HepG2 (cell line): ENCODE data around the gene CENPB. TPM values are rescaled to one million over a fixed set of nuclear protein-coding genes. Genes with fewer than 3 reads are reported as not detected.
A peak's percentile ranks its signal among the peaks of the same experiment; 100 is the strongest.

ENCODE experiments used
- ATAC-seq: fragments of 200-7000 bp; cut with Tn5 transposase; 3 replicates; pipeline ENCODE4 v1.9.1; 2020; ENCODE audit warnings: mild to moderate bottlenecking, moderate library complexity
- BruUV-seq: library from RNA; stranded (reverse); fragments of 400-500 nt; replicated peaks from 2 replicates; lab custom pipeline; 2021; lab: Mats Ljungman, UMichigan
- CTCF ChIA-PET: fragments of 300-600 bp; formaldehyde crosslinking; extraction: SDS; loops from one replicate; lab custom pipeline; 2021; ENCODE audit warnings: low total read pairs, inconsistent platforms, low intra/inter-chr PET ratio; lab: Yijun Ruan, JAX
- POLR2A ChIA-PET: fragments of 350-600 bp; sonication (Branson Sonifier 250); formaldehyde crosslinking; loops from one replicate; lab custom pipeline; 2020; ENCODE audit warnings: antibody characterized with exemption, inconsistent platforms; lab: Yijun Ruan, JAX
- DNase-seq: peaks from one replicate; pipeline ENCODE4 v3.0.0-alpha.2; 2015; ENCODE audit warnings: low spot score
- FAIRE-seq: peaks from 3 replicates; lab custom pipeline; 2011; peaks lifted over from hg19 to GRCh38; lab: Jason Lieb, UNC
- H2AFZ ChIP-seq: one replicate; pipeline ENCODE4 v1.6.1; 2011; ENCODE audit warnings: low read length, inconsistent platforms
- H3K27ac ChIP-seq: fragments of 300-600 bp; 3 replicates; pipeline ENCODE4 v1.8.0; 2011; ENCODE audit warnings: mixed run types, mild to moderate bottlenecking, mixed read lengths, low read length, inconsistent platforms; ENCODE audit not compliant: insufficient read depth; ENCODE audit errors: extremely low read length
- H3K27me3 ChIP-seq, 2 experiments: fragments of 200-600 bp in 1 of 2; 2 replicates in 1 of 2; 3 replicates in 1 of 2; pipeline versions ENCODE4 v1.6.0 to v1.8.0; 2011; ENCODE audit warnings: low read length in 2 of 2, mild to moderate bottlenecking in 2 of 2, moderate library complexity in 2 of 2, inconsistent platforms in 1 of 2; ENCODE audit not compliant: insufficient read depth in 2 of 2, control insufficient read depth in 1 of 2
- H3K36me3 ChIP-seq, 2 experiments: fragments of 200-600 bp in 1 of 2; replicated peaks in 1 of 2; 2 replicates in 1 of 2; 3 replicates in 1 of 2; pipeline versions ENCODE4 v1.5.1 to v1.8.0; 2011; ENCODE audit warnings: low read length in 2 of 2, inconsistent platforms in 1 of 2; ENCODE audit not compliant: insufficient read depth in 2 of 2, control insufficient read depth in 1 of 2
- H3K4me1 ChIP-seq: 2 replicates; pipeline ENCODE4 v1.5.1; 2012; ENCODE audit warnings: low read length, inconsistent platforms; ENCODE audit not compliant: insufficient read depth
- H3K4me2 ChIP-seq: 2 replicates; pipeline ENCODE4 v1.6.0; 2011; ENCODE audit warnings: low read depth, low read length, inconsistent platforms
- H3K4me3 ChIP-seq, 3 experiments: fragments of 200-600 bp in 1 of 3; sonication (generic), shearing (Covaris generic) in 1 of 3; replicated peaks in 1 of 3; 2 replicates each; pipeline ENCODE4 v1.5.1; 2011 to 2016; ENCODE audit warnings: low read length in 3 of 3, inconsistent platforms in 2 of 3, low read depth in 2 of 3, mild to moderate bottlenecking in 2 of 3, control low read depth in 1 of 3, mixed read lengths in 1 of 3; ENCODE audit not compliant: insufficient read depth in 1 of 3
- H3K79me2 ChIP-seq: one replicate; pipeline ENCODE4 v1.6.1; 2011; ENCODE audit warnings: low read length, inconsistent platforms; ENCODE audit not compliant: insufficient read depth
- H3K9ac ChIP-seq: 2 replicates; pipeline ENCODE4 v1.6.0; 2011; ENCODE audit warnings: mild to moderate bottlenecking, low read depth, low read length, inconsistent platforms; ENCODE audit not compliant: insufficient read depth
- H3K9me3 ChIP-seq: 2 replicates; pipeline ENCODE4 v1.5.1; 2012; ENCODE audit warnings: mild to moderate bottlenecking, low read length
- H4K20me1 ChIP-seq: 2 replicates; pipeline ENCODE4 v1.6.0; 2011; ENCODE audit warnings: inconsistent platforms, mild to moderate bottlenecking, low read length, moderate library complexity; ENCODE audit not compliant: insufficient read depth
- CEBPG ChIP-seq: IDR thresholded peaks from 2 replicates; pipeline ENCODE4 v1.6.1; 2016
- CREB1 ChIP-seq, 2 experiments: fragments of 450-650 bp in 1 of 2; IDR thresholded peaks; 2 replicates each; pipeline ENCODE4 v1.6.1; 2016 to 2017; ENCODE audit warnings: control low read depth in 1 of 2, mild to moderate bottlenecking in 1 of 2, missing compliant biosample characterization in 1 of 2, missing genetic modification characterization in 1 of 2
- FOSL2 ChIP-seq: sonication (generic); formaldehyde crosslinking; IDR thresholded peaks from 2 replicates; pipeline ENCODE4 v1.4.0; 2020; ENCODE audit warnings: missing genetic modification reagents
- HES4 ChIP-seq: sonication (generic); formaldehyde crosslinking; IDR thresholded peaks from 2 replicates; pipeline ENCODE4 v1.9.0; 2021; ENCODE audit warnings: mild to moderate bottlenecking, missing genetic modification reagents, borderline replicate concordance
- ISL2 ChIP-seq: sonication (generic); formaldehyde crosslinking; IDR thresholded peaks from 2 replicates; pipeline ENCODE4 v1.5.0; 2020; ENCODE audit warnings: missing genetic modification reagents
- MEF2D ChIP-seq: sonication (generic); formaldehyde crosslinking; IDR thresholded peaks from 2 replicates; pipeline ENCODE4 v1.5.1; 2020; ENCODE audit warnings: mild to moderate bottlenecking, missing genetic modification reagents
- MIER2 ChIP-seq: IDR thresholded peaks from 2 replicates; pipeline ENCODE4 v1.6.1; 2016; ENCODE audit warnings: missing biosample characterization, missing genetic modification reagents
- PHF8 ChIP-seq: sonication (generic); formaldehyde crosslinking; IDR thresholded peaks from 2 replicates; pipeline ENCODE4 v1.5.0; 2020; ENCODE audit warnings: missing genetic modification reagents
- RELA ChIP-seq: sonication (generic); formaldehyde crosslinking; IDR thresholded peaks from 2 replicates; pipeline ENCODE4 v1.4.0; 2020; ENCODE audit warnings: missing genetic modification reagents
- ZNF383 ChIP-seq: sonication (generic); formaldehyde crosslinking; IDR thresholded peaks from 2 replicates; pipeline ENCODE4 v1.4.0; 2020; ENCODE audit warnings: missing genetic modification reagents, mild to moderate bottlenecking, borderline replicate concordance
- ZNF432 ChIP-seq: sonication (generic); formaldehyde crosslinking; IDR thresholded peaks from 2 replicates; pipeline ENCODE4 v1.5.0; 2020; ENCODE audit warnings: missing genetic modification reagents, mild to moderate bottlenecking, borderline replicate concordance
- ZNF510 ChIP-seq: sonication (generic); formaldehyde crosslinking; IDR thresholded peaks from 2 replicates; pipeline ENCODE4 v1.4.0; 2020; ENCODE audit warnings: low read depth, mild to moderate bottlenecking, missing genetic modification reagents
- WGBS: methylation state at CpG from one replicate; pipeline ENCODE4 v1.1.6; 2017; ENCODE audit warnings: low lambda C conversion rate; 5-methylcytosine and 5-hydroxymethylcytosine counted together
- in situ Hi-C: cut with HindIII; loops from 2 replicates; pipeline ENCODE4 v1.10.0; 2017; ENCODE audit warnings: low pct_unique_long_range_greater_than_20kb; ENCODE audit not compliant: extremely low pct_ligation_motif_present
- intact Hi-C: fragments of 100-400 bp; cut with micrococcal nuclease; formaldehyde crosslinking; loops from one replicate; pipeline ENCODE4 v1.10.0; 2022; ENCODE audit not compliant: unreplicated experiment
- polyA plus RNA-seq, 8 experiments: library from polyadenylated mRNA; depleted of rRNA in 3 of 8; stranded (reverse) in 7 of 8; unstranded in 1 of 8; fragments of >200 nt; fragmentation: Illumina TruSeq in 4 of 8; extraction: Trizol in 4 of 8; gene quantifications; 2 replicates each; pipeline versions ENCODE4 v1.2.1 to v1.2.3, GENCODE V29; 2011 to 2016; ENCODE audit warnings: low read depth in 4 of 8, missing spikeins in 1 of 8, mixed read lengths in 1 of 8; ENCODE audit not compliant: insufficient read depth in 1 of 8
- total RNA-seq, 5 experiments: library from RNA; depleted of rRNA; stranded (reverse); fragments of >200 nt; fragmentation: Illumina TruSeq; extraction: Trizol; gene quantifications; 2 replicates each; pipeline ENCODE4 v1.2.3, GENCODE V29; 2016; ENCODE audit warnings: low read depth in 1 of 5
- TF ChIP-seq, protein P1 (sequence below): sonication (generic); formaldehyde crosslinking; IDR thresholded peaks from 2 replicates; pipeline ENCODE4 v1.9.0; 2021; ENCODE audit warnings: missing genetic modification reagents, mild to moderate bottlenecking, borderline replicate concordance
- TF ChIP-seq, protein P2 (sequence below), 2 experiments: fragments of 450-650 bp in 1 of 2; sonication (generic) in 1 of 2; formaldehyde crosslinking in 1 of 2; IDR thresholded peaks; 2 replicates each; pipeline versions ENCODE4 v1.6.1 to v1.8.0; 2016 to 2022; ENCODE audit warnings: antibody characterized with exemption in 1 of 2, mild to moderate bottlenecking in 1 of 2, missing genetic modification reagents in 1 of 2

CENPB gene
- total and polyA plus RNA-seq, 2 of the 13 experiments (the other 11 are each of a cell fraction or from before 2014, with no cell fraction given): 10.4 to 54.5 TPM

DNA sequence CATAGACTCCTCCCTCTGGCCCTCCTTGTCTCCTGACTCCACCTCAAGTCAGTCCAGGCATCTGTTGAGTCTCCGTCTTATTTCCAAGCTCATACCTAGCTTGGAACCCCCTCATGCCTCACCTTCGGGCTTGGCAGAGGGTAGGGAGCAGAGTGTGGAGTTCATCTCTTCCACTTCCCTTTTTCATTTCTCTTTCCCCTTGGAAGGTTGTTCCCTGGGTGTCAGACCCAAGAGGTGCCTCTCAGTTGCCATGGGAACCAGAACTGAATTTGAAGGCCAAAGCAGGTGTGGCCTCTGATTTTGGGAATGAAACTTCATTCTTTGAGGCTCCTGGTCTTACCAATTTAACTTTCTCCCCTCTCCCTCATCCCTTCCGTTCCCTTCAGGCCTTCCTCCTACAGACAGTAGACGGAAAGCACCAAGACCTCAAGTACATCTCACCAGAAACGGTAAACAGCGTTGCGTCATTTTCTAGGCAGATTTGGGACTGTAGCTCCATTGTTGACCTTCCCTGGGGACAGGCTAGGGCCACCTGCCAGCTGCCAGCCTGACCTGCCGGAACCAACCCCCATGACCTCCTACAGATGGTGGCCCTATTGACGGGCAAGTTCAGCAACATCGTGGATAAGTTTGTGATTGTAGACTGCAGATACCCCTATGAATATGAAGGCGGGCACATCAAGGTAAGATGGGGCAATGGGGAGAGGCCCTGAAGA is 16.1 kb upstream of the CENPB start:
- ChIA-PET POLR2A (interaction anchor here (1.1 to 1.5 kb wide), 2 partner anchors 15 to 18 kb away, joined by 4 to 6 read pairs; partner anchors contain the start of gene AP5S1), CTCF (no interaction called here)
- ATAC-seq (no peak), DNase-seq (no peak), FAIRE-seq (no peak)
- no peak overlapping the region for H3K4me3 ChIP-seq
- peaks cover 41% of the 10 kb centered on the region for H3K4me1 ChIP-seq
- H3K9me3 ChIP-seq: no peaks in the 10 kb centered on the region
- no peaks in the 10 kb centered on the region for H4K20me1 ChIP-seq
- no peak overlapping the region for H3K27ac ChIP-seq
- H3K79me2 ChIP-seq: peaks cover 8% of the 10 kb centered on the region
- H3K9ac ChIP-seq: no peak overlapping the region
- H3K27me3 ChIP-seq: no peaks in the 10 kb centered on the region
- no TSS peak for BruUV-seq
- in situ Hi-C loops: no loop called here
- H3K36me3 ChIP-seq: peaks cover 27 to 48% of the 10 kb centered on the region in 2 experiments
- H3K4me2 ChIP-seq: no peak overlapping the region
- intact Hi-C loops: no loop called here
- H2AFZ ChIP-seq: no peak overlapping the region
- 88% methylated on average over 11 of the region's 11 CpGs for WGBS
- TF ChIP-seq, protein P1, sequence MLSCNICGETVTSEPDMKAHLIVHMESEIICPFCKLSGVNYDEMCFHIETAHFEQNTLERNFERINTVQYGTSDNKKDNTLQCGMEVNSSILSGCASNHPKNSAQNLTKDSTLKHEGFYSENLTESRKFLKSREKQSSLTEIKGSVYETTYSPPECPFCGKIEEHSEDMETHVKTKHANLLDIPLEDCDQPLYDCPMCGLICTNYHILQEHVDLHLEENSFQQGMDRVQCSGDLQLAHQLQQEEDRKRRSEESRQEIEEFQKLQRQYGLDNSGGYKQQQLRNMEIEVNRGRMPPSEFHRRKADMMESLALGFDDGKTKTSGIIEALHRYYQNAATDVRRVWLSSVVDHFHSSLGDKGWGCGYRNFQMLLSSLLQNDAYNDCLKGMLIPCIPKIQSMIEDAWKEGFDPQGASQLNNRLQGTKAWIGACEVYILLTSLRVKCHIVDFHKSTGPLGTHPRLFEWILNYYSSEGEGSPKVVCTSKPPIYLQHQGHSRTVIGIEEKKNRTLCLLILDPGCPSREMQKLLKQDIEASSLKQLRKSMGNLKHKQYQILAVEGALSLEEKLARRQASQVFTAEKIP: no peak
- no peak for TF ChIP-seq MIER2 (CRISPR knock-in tag)
- no peak for TF ChIP-seq FOSL2 (CRISPR knock-in tag)
- TF ChIP-seq ZNF432 (CRISPR knock-in tag): no peak
- TF ChIP-seq RELA: no peak
- no peak for TF ChIP-seq ZNF383 (CRISPR knock-in tag)
- TF ChIP-seq HES4 (CRISPR knock-in tag): 0 out of 2 replicates have a peak, but pooled peaks have one; percentile 34
- TF ChIP-seq, protein P2, sequence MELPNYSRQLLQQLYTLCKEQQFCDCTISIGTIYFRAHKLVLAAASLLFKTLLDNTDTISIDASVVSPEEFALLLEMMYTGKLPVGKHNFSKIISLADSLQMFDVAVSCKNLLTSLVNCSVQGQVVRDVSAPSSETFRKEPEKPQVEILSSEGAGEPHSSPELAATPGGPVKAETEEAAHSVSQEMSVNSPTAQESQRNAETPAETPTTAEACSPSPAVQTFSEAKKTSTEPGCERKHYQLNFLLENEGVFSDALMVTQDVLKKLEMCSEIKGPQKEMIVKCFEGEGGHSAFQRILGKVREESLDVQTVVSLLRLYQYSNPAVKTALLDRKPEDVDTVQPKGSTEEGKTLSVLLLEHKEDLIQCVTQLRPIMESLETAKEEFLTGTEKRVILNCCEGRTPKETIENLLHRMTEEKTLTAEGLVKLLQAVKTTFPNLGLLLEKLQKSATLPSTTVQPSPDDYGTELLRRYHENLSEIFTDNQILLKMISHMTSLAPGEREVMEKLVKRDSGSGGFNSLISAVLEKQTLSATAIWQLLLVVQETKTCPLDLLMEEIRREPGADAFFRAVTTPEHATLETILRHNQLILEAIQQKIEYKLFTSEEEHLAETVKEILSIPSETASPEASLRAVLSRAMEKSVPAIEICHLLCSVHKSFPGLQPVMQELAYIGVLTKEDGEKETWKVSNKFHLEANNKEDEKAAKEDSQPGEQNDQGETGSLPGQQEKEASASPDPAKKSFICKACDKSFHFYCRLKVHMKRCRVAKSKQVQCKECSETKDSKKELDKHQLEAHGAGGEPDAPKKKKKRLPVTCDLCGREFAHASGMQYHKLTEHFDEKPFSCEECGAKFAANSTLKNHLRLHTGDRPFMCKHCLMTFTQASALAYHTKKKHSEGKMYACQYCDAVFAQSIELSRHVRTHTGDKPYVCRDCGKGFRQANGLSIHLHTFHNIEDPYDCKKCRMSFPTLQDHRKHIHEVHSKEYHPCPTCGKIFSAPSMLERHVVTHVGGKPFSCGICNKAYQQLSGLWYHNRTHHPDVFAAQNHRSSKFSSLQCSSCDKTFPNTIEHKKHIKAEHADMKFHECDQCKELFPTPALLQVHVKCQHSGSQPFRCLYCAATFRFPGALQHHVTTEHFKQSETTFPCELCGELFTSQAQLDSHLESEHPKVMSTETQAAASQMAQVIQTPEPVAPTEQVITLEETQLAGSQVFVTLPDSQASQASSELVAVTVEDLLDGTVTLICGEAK (IDR thresholded peaks at IDR 0.05): no peak
- TF ChIP-seq, protein P2 (CRISPR knock-in tag; IDR thresholded peaks at IDR 0.05): no peak
- TF ChIP-seq CEBPG (CRISPR knock-in tag): peak; percentile 57
- no peak for TF ChIP-seq MEF2D
- no peak for TF ChIP-seq CREB1 (IDR thresholded peaks at IDR 0.05)
- no peak for TF ChIP-seq CREB1 (CRISPR knock-in tag; IDR thresholded peaks at IDR 0.05)
- no peak for TF ChIP-seq ZNF510 (CRISPR knock-in tag)
- TF ChIP-seq ISL2 (CRISPR knock-in tag): no peak
- no peak for TF ChIP-seq PHF8
